Activated CD8-positive, alpha-beta memory T cell treated with anti-CD3 and anti-CD28 coated beads, Interleukin-2, amount 50 U/mL, for 1 hour (primary cell): ENCODE results near the gene SORT1.

Source experiments
- DNase-seq: peaks from one replicate; pipeline ENCODE4 v3.0.0-alpha.2; 2020; ENCODE audit errors: extremely low read depth

Gene SORT1

GRCh38 chr1:109262231-109263055 lies 135.3 kb downstream of the SORT1 start:
- DNase-seq, result no peak

DNA sequence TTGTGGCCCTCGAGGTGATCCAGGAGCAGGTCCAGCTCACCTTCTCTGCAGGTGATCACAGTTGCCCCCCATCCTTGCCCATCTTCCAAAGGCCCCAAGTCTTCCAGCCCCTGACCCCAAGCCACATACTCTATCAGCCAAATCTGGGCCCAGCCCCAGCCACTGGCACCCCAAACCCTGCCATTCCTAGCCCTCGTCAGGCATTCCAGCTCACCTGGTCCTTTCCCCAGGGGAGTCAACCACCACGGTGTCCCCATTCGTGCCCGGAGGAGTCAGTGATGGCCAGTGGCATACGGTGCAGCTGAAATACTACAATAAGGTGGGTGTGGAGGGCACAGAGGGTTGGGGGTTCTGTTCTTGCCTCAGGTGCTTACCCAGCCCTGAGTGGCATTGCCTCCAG lies 136.1 kb downstream of the SORT1 start:
- DNase-seq, result no peak

DNA sequence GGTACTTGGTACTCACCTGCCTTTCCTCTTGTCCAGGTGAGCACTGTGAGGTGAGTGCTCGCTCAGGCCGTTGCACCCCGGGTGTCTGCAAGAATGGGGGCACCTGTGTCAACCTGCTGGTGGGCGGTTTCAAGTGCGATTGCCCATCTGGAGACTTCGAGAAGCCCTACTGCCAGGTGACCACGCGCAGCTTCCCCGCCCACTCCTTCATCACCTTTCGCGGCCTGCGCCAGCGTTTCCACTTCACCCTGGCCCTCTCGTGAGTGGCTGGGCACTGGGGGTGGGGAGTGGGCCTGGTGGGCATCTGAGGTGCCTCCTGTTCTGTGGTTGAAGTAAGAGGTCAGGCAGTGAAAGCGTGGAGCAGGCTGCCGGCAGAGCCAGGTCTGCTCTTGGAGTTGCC lies 136.7 kb downstream of the SORT1 start:
- no peak for DNase-seq

GRCh38 chr1:109259674-109260557 lies 137.8 kb downstream of the SORT1 start:
- no peak for DNase-seq
